ENCODE results near the gene RNF207.

The RNF207 gene

GRCh38 chr1:6205849-6206519, at the start of gene RNF207:
TSS of gene RNF207 (plus strand) at chr1:6206119. CDS start at chr1:6206536, 417 bp downstream.
- TF ChIP-seq EP300 (IDR thresholded peaks at IDR 0.05; ENCODE audit: borderline replicate concordance) = peak; percentile 28; the same call in 1 of the 2 replicates
- TF ChIP-seq REST (IDR thresholded peaks at IDR 0.05; ENCODE audit: low read depth) = no peak
- TF ChIP-seq CEBPB (IDR thresholded peaks at IDR 0.05) = no peak
- no peak for TF ChIP-seq EGR1 (IDR thresholded peaks at IDR 0.05)
- TF ChIP-seq USF1 (IDR thresholded peaks at IDR 0.05) = 0 out of 2 replicates have a peak, but pooled peaks have one; percentile 22
- 0 out of 2 replicates have a peak, but pooled peaks have one; percentile 11 for TF ChIP-seq NFIC (IDR thresholded peaks at IDR 0.05)
- TF ChIP-seq FOXM1 (IDR thresholded peaks at IDR 0.05; ENCODE audit: borderline replicate concordance, low read depth) = no peak
- TF ChIP-seq TEAD4 (IDR thresholded peaks at IDR 0.05) = peak; percentile 94
- TF ChIP-seq TCF12 (IDR thresholded peaks at IDR 0.05; ENCODE audit: low read depth) = peak; percentile 63; the same call in 1 of the 2 replicates
- no peak for TF ChIP-seq RAD21 (IDR thresholded peaks at IDR 0.05; ENCODE audit: low read depth)
- TF ChIP-seq CREB1 (IDR thresholded peaks at IDR 0.05; ENCODE audit: low read depth) = no peak
- peak; percentile 64; the same call in 1 of the 2 replicates for TF ChIP-seq MAX (IDR thresholded peaks at IDR 0.05)
- TF ChIP-seq TAF1 (IDR thresholded peaks at IDR 0.05; ENCODE audit: low read depth) = peak; percentile 42; the same call in 1 of the 2 replicates
- TF ChIP-seq ZBTB7A (IDR thresholded peaks at IDR 0.05; ENCODE audit: low read depth) = peak; percentile 62; the same call in 1 of the 2 replicates
- no peak; the same call in 1 of the 2 replicates for TF ChIP-seq YY1 (IDR thresholded peaks at IDR 0.05; ENCODE audit: low read depth)

GRCh38 chr1:6157132-6157527, 48.8 kb upstream of the RNF207 start:
- TF ChIP-seq RAD21 (IDR thresholded peaks at IDR 0.05; ENCODE audit: low read depth) = no peak
- no peak for TF ChIP-seq TEAD4 (IDR thresholded peaks at IDR 0.05)
- TF ChIP-seq FOXM1 (IDR thresholded peaks at IDR 0.05; ENCODE audit: borderline replicate concordance, low read depth) = no peak
- no peak for TF ChIP-seq MAX (IDR thresholded peaks at IDR 0.05)
- TF ChIP-seq TCF12 (IDR thresholded peaks at IDR 0.05; ENCODE audit: low read depth) = no peak
- no peak for TF ChIP-seq REST (IDR thresholded peaks at IDR 0.05; ENCODE audit: low read depth)
- no peak for TF ChIP-seq CEBPB (IDR thresholded peaks at IDR 0.05)
- TF ChIP-seq USF1 (IDR thresholded peaks at IDR 0.05) = no peak
- no peak for TF ChIP-seq CREB1 (IDR thresholded peaks at IDR 0.05; ENCODE audit: low read depth)
- no peak for TF ChIP-seq YY1 (IDR thresholded peaks at IDR 0.05; ENCODE audit: low read depth)
- no peak for TF ChIP-seq EGR1 (IDR thresholded peaks at IDR 0.05)
- TF ChIP-seq NFIC (IDR thresholded peaks at IDR 0.05) = no peak
- no peak for TF ChIP-seq EP300 (IDR thresholded peaks at IDR 0.05; ENCODE audit: borderline replicate concordance)

GRCh38 chr1:6157528-6158174, 48.3 kb upstream of the RNF207 start:
- no peak for TF ChIP-seq REST (IDR thresholded peaks at IDR 0.05; ENCODE audit: low read depth)
- TF ChIP-seq EGR1 (IDR thresholded peaks at IDR 0.05) = no peak
- TF ChIP-seq MAX (IDR thresholded peaks at IDR 0.05) = no peak
- TF ChIP-seq TEAD4 (IDR thresholded peaks at IDR 0.05) = no peak

- TF ChIP-seq TCF12 (IDR thresholded peaks at IDR 0.05; ENCODE audit: low read depth) (no peak), REST (IDR thresholded peaks at IDR 0.05; ENCODE audit: low read depth) (peak; percentile 21; the same call in 1 of the 2 replicates), EGR1 (IDR thresholded peaks at IDR 0.05) (no peak), YY1 (IDR thresholded peaks at IDR 0.05; ENCODE audit: low read depth) (no peak), CEBPB (IDR thresholded peaks at IDR 0.05) (no peak), FOXM1 (IDR thresholded peaks at IDR 0.05; ENCODE audit: borderline replicate concordance, low read depth) (no peak)
Observed at GRCh38 chr1:6158181-6158580, 47.7 kb upstream of the RNF207 start.
